A549 (cell line): ENCODE data around the gene CCDC106. TPM values are rescaled to one million over a fixed set of nuclear protein-coding genes. Genes with fewer than 3 reads are reported as not detected.

Experiments used
- ATAC-seq, 2 experiments: fragments of 200-7000 bp in 1 of 2; fragments of >200 bp in 1 of 2; cut with Nextera tagmentation in 1 of 2; cut with Tn5 transposase in 1 of 2; 3 replicates each; pipeline versions ENCODE4 v1.8.0 to v1.9.1; 2018 to 2020; ENCODE audit warnings: mild to moderate bottlenecking in 1 of 2, moderate library complexity in 1 of 2
- CTCF ChIA-PET: fragments of 300-600 bp; sonication (Branson Sonifier 250); formaldehyde crosslinking; extraction: SDS; loops from one replicate; lab custom pipeline; 2021; ENCODE audit warnings: antibody characterized with exemption, inconsistent platforms; lab: Yijun Ruan, JAX
- POLR2A ChIA-PET: fragments of 350-600 bp; formaldehyde crosslinking; extraction: SDS; loops from one replicate; lab custom pipeline; 2021; ENCODE audit warnings: antibody characterized with exemption, inconsistent platforms; lab: Yijun Ruan, JAX
- DNase-seq, 2 experiments: peaks; one replicate each; pipeline versions ENCODE4 v3.0.0 to v3.0.0-alpha.2; 2011 to 2016; ENCODE audit warnings: low read depth in 1 of 2, low spot score in 1 of 2
- FAIRE-seq: peaks from 2 replicates; lab custom pipeline; 2011; peaks lifted over from hg19 to GRCh38; lab: Jason Lieb, UNC
- H3K27ac ChIP-seq, 2 experiments: fragments of >200 bp; sonication (Bioruptor Twin); formaldehyde crosslinking; 3 replicates each; pipeline ENCODE4 v1.5.1; 2016 to 2017
- H3K4me1 ChIP-seq: fragments of >200 bp; sonication (Bioruptor Twin); formaldehyde crosslinking; 3 replicates; pipeline ENCODE4 v1.6.1; 2016
- H3K4me2 ChIP-seq: fragments of >200 bp; sonication (Bioruptor Twin); formaldehyde crosslinking; 3 replicates; pipeline ENCODE4 v1.6.1; 2016
- H3K4me3 ChIP-seq: fragments of >200 bp; sonication (Bioruptor Twin); formaldehyde crosslinking; 3 replicates; pipeline ENCODE4 v1.5.1; 2016
- H3K9me3 ChIP-seq: fragments of >200 bp; sonication (Bioruptor Twin); formaldehyde crosslinking; 3 replicates; pipeline ENCODE4 v1.6.1; 2016
- CBX2 ChIP-seq: fragments of 200-600 bp; sonication (generic); IDR thresholded peaks from 2 replicates; pipeline ENCODE4 v1.6.1; 2016; ENCODE audit warnings: low read depth, mild to moderate bottlenecking, borderline replicate concordance
- CEBPB ChIP-seq, 2 experiments: fragments of >200 bp in 1 of 2; sonication (Bioruptor Twin) in 1 of 2; formaldehyde crosslinking in 1 of 2; IDR thresholded peaks; 2 replicates each; pipeline ENCODE4 v1.6.1; 2012 to 2016
- CHD2 ChIP-seq: fragments of 150-350 bp; IDR thresholded peaks from 2 replicates; pipeline ENCODE4 v1.6.1; 2014; ENCODE audit warnings: low read length; ENCODE audit not compliant: partially characterized antibody
- EHMT2 ChIP-seq: fragments of 200-600 bp; sonication (generic); IDR thresholded peaks from 2 replicates; pipeline ENCODE4 v1.6.1; 2016; ENCODE audit warnings: antibody characterized with exemption, low read depth, mild to moderate bottlenecking, moderate library complexity
- EP300 ChIP-seq, 2 experiments: fragments of >200 bp; sonication (Bioruptor Twin); formaldehyde crosslinking; IDR thresholded peaks; 2 replicates in 1 of 2; 3 replicates in 1 of 2; pipeline ENCODE4 v1.6.1; 2016 to 2017
- ESRRA ChIP-seq: fragments of 150-350 bp; IDR thresholded peaks from 2 replicates; pipeline ENCODE4 v1.6.1; 2014; ENCODE audit warnings: mild to moderate bottlenecking, low read length, borderline replicate concordance
- FOSB ChIP-seq: fragments of 250-450 bp; sonication (Bioruptor Pico); IDR thresholded peaks from 2 replicates; pipeline ENCODE4 v1.5.0; 2020; ENCODE audit warnings: mild to moderate bottlenecking, moderate library complexity
- FOSL2 ChIP-seq, 2 experiments: fragments of 450-650 bp in 1 of 2; fragments of >200 bp in 1 of 2; sonication (Bioruptor Twin) in 1 of 2; formaldehyde crosslinking; IDR thresholded peaks; 2 replicates each; pipeline versions ENCODE4 v1.5.0 to v1.6.1; 2016 to 2020; ENCODE audit warnings: mild to moderate bottlenecking in 1 of 2, moderate library complexity in 1 of 2
- FOXS1 ChIP-seq: fragments of 250-450 bp; sonication (Bioruptor Pico); IDR thresholded peaks from 2 replicates; pipeline ENCODE4 v1.5.0; 2020; ENCODE audit warnings: mild to moderate bottlenecking, moderate library complexity
- GATA3 ChIP-seq: IDR thresholded peaks from 2 replicates; pipeline ENCODE4 v1.6.1; 2012; ENCODE audit warnings: borderline replicate concordance
- HDAC2 ChIP-seq: fragments of 200-600 bp; sonication (generic); IDR thresholded peaks from 2 replicates; pipeline ENCODE4 v1.6.1; 2016
- HEYL ChIP-seq: fragments of 250-450 bp; sonication (Bioruptor Pico); IDR thresholded peaks from 2 replicates; pipeline ENCODE4 v1.8.0; 2021; ENCODE audit warnings: mild to moderate bottlenecking, moderate library complexity
- JUN ChIP-seq, 2 experiments: fragments of >200 bp; sonication (Bioruptor Twin); formaldehyde crosslinking; IDR thresholded peaks; 2 replicates in 1 of 2; 3 replicates in 1 of 2; pipeline ENCODE4 v1.6.1; 2016 to 2017
- KDM1A ChIP-seq: fragments of 200-600 bp; sonication (generic); IDR thresholded peaks from 2 replicates; pipeline ENCODE4 v1.6.1; 2016; ENCODE audit warnings: low read depth, mild to moderate bottlenecking
- MAZ ChIP-seq: fragments of 150-350 bp; IDR thresholded peaks from 2 replicates; pipeline ENCODE4 v1.6.1; 2014; ENCODE audit warnings: antibody characterized with exemption, low read depth, low read length, borderline replicate concordance
- NR3C1 ChIP-seq: fragments of >200 bp; sonication (Bioruptor Twin); formaldehyde crosslinking; IDR thresholded peaks from 3 replicates; pipeline ENCODE4 v1.6.1; 2017
- PHF8 ChIP-seq: fragments of 200-600 bp; sonication (generic); IDR thresholded peaks from 2 replicates; pipeline ENCODE4 v1.6.1; 2016; ENCODE audit warnings: low read depth, mild to moderate bottlenecking, antibody characterized with exemption, moderate library complexity, borderline replicate concordance
- POLR2A ChIP-seq: IDR thresholded peaks from 2 replicates; pipeline ENCODE4 v1.6.1; 2012; ENCODE audit warnings: mild to moderate bottlenecking, low read length
- POLR2AphosphoS2 ChIP-seq: conservative IDR thresholded peaks from 2 replicates; pipeline ENCODE4 v1.6.1; 2012; ENCODE audit warnings: low read length, improper control_type of control experiment, inconsistent platforms
- RAD21 ChIP-seq, 2 experiments: fragments of >200 bp in 1 of 2; sonication (Bioruptor Twin) in 1 of 2; formaldehyde crosslinking in 1 of 2; IDR thresholded peaks in 1 of 2; conservative IDR thresholded peaks in 1 of 2; 2 replicates in 1 of 2; 3 replicates in 1 of 2; pipeline ENCODE4 v1.6.1; 2012 to 2018; ENCODE audit warnings: inconsistent platforms in 1 of 2
- RARB ChIP-seq: fragments of 250-450 bp; sonication (Bioruptor Pico); IDR thresholded peaks from 2 replicates; pipeline ENCODE4 v1.8.0; 2021; ENCODE audit warnings: mild to moderate bottlenecking, moderate library complexity
- RCOR1 ChIP-seq: fragments of 150-350 bp; IDR thresholded peaks from 2 replicates; pipeline ENCODE4 v1.6.1; 2014; ENCODE audit warnings: antibody characterized with exemption, low read length, low read depth
- RFX5 ChIP-seq: fragments of 450-650 bp; IDR thresholded peaks from 2 replicates; pipeline ENCODE4 v1.7.1; 2014; ENCODE audit warnings: antibody characterized with exemption, mild to moderate bottlenecking, moderate library complexity
- RNF2 ChIP-seq: fragments of 200-600 bp; sonication (generic); IDR thresholded peaks from 2 replicates; pipeline ENCODE4 v1.6.1; 2016; ENCODE audit warnings: low read depth, mild to moderate bottlenecking, antibody characterized with exemption, moderate library complexity, borderline replicate concordance
- SMC3 ChIP-seq: fragments of >200 bp; sonication (Bioruptor Twin); formaldehyde crosslinking; IDR thresholded peaks from 3 replicates; pipeline ENCODE4 v1.6.1; 2018; ENCODE audit warnings: inconsistent platforms
- SREBF2 ChIP-seq: fragments of 450-650 bp; IDR thresholded peaks from 2 replicates; pipeline ENCODE4 v1.6.1; 2014; ENCODE audit warnings: mild to moderate bottlenecking, moderate library complexity
- TFCP2L1 ChIP-seq: fragments of 250-450 bp; sonication (Bioruptor Pico); IDR thresholded peaks from 2 replicates; pipeline ENCODE4 v1.5.0; 2021; ENCODE audit warnings: mild to moderate bottlenecking
- TP53 ChIP-seq: fragments of 250-450 bp; sonication (Bioruptor Pico); IDR thresholded peaks from 2 replicates; pipeline ENCODE4 v1.5.0; 2021; ENCODE audit warnings: mild to moderate bottlenecking, moderate library complexity
- ZC3H11A ChIP-seq: fragments of 450-650 bp; IDR thresholded peaks from 2 replicates; pipeline ENCODE4 v1.6.1; 2014; ENCODE audit warnings: antibody characterized with exemption, mild to moderate bottlenecking
- ZFP36 ChIP-seq: fragments of 450-650 bp; IDR thresholded peaks from 2 replicates; pipeline ENCODE4 v1.6.1; 2014; ENCODE audit warnings: borderline replicate concordance; ENCODE audit not compliant: partially characterized antibody
- ZNF302 ChIP-seq: fragments of 250-450 bp; sonication (Bioruptor Pico); IDR thresholded peaks from 2 replicates; pipeline ENCODE4 v1.9.0; 2021; ENCODE audit warnings: inconsistent platforms, mild to moderate bottlenecking, moderate library complexity
- ZSCAN20 ChIP-seq: fragments of 250-450 bp; sonication (Bioruptor Pico); IDR thresholded peaks from 2 replicates; pipeline ENCODE4 v1.8.0; 2022; ENCODE audit warnings: mild to moderate bottlenecking, moderate library complexity
- WGBS: methylation state at CpG from one replicate; pipeline ENCODE4 v1.1.6; 2017; ENCODE audit errors: missing lambda C conversion rate; 5-methylcytosine and 5-hydroxymethylcytosine counted together
- polyA plus RNA-seq, 4 experiments: library from polyadenylated mRNA; depleted of rRNA in 3 of 4; stranded (reverse); fragments of >200 nt; fragmentation: RNase III in 1 of 4; extraction: RNeasy Plus Mini Kit Qiagen cat#74134 plus additional on column Dnase treatment in 1 of 4; gene quantifications; 2 replicates in 3 of 4; 3 replicates in 1 of 4; pipeline ENCODE4 v1.2.3, GENCODE V29; 2011 to 2017
- TF ChIP-seq, protein P1 (sequence below): fragments of 450-650 bp; IDR thresholded peaks from 2 replicates; pipeline ENCODE4 v1.6.1; 2014; ENCODE audit warnings: antibody characterized with exemption
- TF ChIP-seq, protein P2 (sequence below): IDR thresholded peaks from 2 replicates; pipeline ENCODE4 v1.6.1; 2012
- TF ChIP-seq, protein P3 (sequence below): IDR thresholded peaks from 2 replicates; pipeline ENCODE4 v1.6.1; 2012; ENCODE audit warnings: low read depth, borderline replicate concordance
- TF ChIP-seq, protein P4 (sequence below): IDR thresholded peaks from 2 replicates; pipeline ENCODE4 v1.6.1; 2012
- TF ChIP-seq, protein P5 (sequence below): fragments of 250-450 bp; sonication (Bioruptor Pico); IDR thresholded peaks from 2 replicates; pipeline ENCODE4 v1.5.0; 2020; ENCODE audit warnings: low read depth, mild to moderate bottlenecking, moderate library complexity
- TF ChIP-seq, protein P6 (sequence below): fragments of >200 bp; sonication (Bioruptor Twin); formaldehyde crosslinking; IDR thresholded peaks from 3 replicates; pipeline ENCODE4 v1.6.1; 2016

Gene CCDC106
- polyA plus RNA-seq, 2 of the 4 experiments (the other 2 are of a cell fraction), result 5.2 to 17.6 TPM

DNA sequence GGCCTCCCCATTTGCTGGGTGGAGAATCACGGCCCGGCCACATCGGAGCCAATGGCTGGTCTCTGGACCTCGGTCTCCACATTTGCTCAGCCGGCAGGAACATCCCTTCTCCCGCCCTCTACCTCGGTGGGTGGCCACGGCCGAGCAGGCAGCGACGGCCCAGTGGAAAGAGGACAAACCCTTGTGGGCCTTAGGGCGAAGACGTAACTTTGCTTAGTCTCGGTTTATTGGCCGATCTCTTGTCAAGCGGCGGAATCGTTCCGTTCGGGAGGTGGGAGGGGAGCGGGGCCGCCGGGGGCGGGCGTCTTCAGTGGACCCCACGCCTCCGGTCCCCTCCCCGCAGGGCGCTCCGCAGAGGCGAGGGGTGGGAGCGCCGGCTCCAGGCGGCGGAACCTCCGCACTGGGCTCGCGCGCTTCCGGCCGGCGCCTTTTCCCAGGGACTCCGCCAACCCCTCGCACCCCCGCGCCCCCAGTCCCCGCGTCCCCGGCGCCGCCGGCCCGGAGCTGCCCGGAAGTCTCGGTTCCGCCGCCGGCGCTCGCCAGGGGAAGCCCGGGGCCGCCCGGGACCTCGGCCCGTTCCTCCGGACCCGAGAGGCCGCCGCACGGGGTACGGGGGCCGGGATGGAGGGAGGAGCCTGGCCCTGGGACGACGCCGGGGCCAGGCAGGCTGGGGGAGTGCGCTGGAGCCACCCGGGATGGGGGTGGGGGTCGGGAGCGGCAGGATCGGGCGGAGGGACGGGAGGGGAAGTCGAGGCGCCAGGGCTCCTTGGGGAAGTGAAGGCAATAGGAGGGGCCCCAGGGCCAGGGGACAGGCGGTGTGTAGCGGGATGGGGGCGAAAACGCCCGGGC is 7.2 kb upstream of the CCDC106 start, which contains the start of gene ZNF580:
TSS of gene ZNF580 (plus strand) at position 426 of the 849 bp plus-strand sequence. CDS start 1,507 bp downstream, outside the sequence.
- DNase-seq (peak; percentile 77 to 88), ATAC-seq (peak; percentile 62 to 67), FAIRE-seq (no peak)
- Histone ChIP-seq H3K27ac (peak within 1 kb of the TSS; percentile 92 to 97), H3K9me3 (no peaks in the 10 kb centered on the region), H3K4me1 (peaks cover 37% of the 10 kb centered on the region), H3K4me2 (peak within 1 kb of the TSS; percentile 100), H3K4me3 (peak within 1 kb of the TSS; percentile 63)
- ChIA-PET POLR2A (interaction anchor here (0.6 kb wide), 2 partner anchors 346 to 405 kb away, joined by 3 to 4 read pairs; no protein-coding TSS in a partner anchor), CTCF (interaction anchor here (1.0 to 1.9 kb wide), 4 partner anchors 9 to 14 kb away, joined by 3 to 6 read pairs (median 4); no protein-coding TSS in a partner anchor)
- 6% methylated on average over 24 of the region's 89 CpGs for WGBS
- TF ChIP-seq SMC3 (no peak), TFCP2L1 (CRISPR knock-in tag) (no peak), EHMT2 (no peak), RAD21 (conservative IDR thresholded peaks at IDR 0.05 in 1 of 2, IDR thresholded peaks at IDR 0.05 in 1 of 2) (no peak), POLR2AphosphoS2 (no peak), KDM1A (no peak), RNF2 (no peak), GATA3 (peak; percentile 45), HDAC2 (no peak), TP53 (no peak), JUN (IDR thresholded peaks at IDR 0.05) (peak; percentile 79 to 99), CHD2 (no peak), FOSB (no peak), ZC3H11A (no peak), RARB (CRISPR knock-in tag) (no peak), ZNF302 (CRISPR knock-in tag) (no peak), HEYL (CRISPR knock-in tag) (no peak), CEBPB (IDR thresholded peaks at IDR 0.05) (no peak), RCOR1 (no peak), ZSCAN20 (CRISPR knock-in tag) (no peak), ZFP36 (no peak), PHF8 (peak; percentile 59), ESRRA (no peak), MAZ (no peak), SREBF2 (no peak), FOSL2 (IDR thresholded peaks at IDR 0.05) (no peak), FOSL2 (CRISPR knock-in tag; IDR thresholded peaks at IDR 0.05) (no peak), RFX5 (no peak), NR3C1 (no peak), CBX2 (no peak), POLR2A (peak; percentile 47), FOXS1 (no peak), EP300 (IDR thresholded peaks at IDR 0.05) (peak in 1 of 2 experiments; percentile 37; a peak in 1 of 5 replicates)
- TF ChIP-seq, protein P1, sequence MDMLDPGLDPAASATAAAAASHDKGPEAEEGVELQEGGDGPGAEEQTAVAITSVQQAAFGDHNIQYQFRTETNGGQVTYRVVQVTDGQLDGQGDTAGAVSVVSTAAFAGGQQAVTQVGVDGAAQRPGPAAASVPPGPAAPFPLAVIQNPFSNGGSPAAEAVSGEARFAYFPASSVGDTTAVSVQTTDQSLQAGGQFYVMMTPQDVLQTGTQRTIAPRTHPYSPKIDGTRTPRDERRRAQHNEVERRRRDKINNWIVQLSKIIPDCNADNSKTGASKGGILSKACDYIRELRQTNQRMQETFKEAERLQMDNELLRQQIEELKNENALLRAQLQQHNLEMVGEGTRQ, result no peak
- TF ChIP-seq, protein P2, sequence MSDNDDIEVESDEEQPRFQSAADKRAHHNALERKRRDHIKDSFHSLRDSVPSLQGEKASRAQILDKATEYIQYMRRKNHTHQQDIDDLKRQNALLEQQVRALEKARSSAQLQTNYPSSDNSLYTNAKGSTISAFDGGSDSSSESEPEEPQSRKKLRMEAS, result 0 out of 2 replicates have a peak, but pooled peaks have one; percentile 32
- TF ChIP-seq, protein P3, sequence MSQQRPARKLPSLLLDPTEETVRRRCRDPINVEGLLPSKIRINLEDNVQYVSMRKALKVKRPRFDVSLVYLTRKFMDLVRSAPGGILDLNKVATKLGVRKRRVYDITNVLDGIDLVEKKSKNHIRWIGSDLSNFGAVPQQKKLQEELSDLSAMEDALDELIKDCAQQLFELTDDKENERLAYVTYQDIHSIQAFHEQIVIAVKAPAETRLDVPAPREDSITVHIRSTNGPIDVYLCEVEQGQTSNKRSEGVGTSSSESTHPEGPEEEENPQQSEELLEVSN, result 0 out of 2 replicates have a peak, but pooled peaks have one; percentile 40
- TF ChIP-seq, protein P4, sequence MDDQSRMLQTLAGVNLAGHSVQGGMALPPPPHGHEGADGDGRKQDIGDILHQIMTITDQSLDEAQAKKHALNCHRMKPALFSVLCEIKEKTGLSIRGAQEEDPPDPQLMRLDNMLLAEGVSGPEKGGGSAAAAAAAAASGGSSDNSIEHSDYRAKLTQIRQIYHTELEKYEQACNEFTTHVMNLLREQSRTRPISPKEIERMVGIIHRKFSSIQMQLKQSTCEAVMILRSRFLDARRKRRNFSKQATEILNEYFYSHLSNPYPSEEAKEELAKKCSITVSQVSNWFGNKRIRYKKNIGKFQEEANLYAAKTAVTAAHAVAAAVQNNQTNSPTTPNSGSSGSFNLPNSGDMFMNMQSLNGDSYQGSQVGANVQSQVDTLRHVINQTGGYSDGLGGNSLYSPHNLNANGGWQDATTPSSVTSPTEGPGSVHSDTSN, result peak; percentile 80
- TF ChIP-seq, protein P5, sequence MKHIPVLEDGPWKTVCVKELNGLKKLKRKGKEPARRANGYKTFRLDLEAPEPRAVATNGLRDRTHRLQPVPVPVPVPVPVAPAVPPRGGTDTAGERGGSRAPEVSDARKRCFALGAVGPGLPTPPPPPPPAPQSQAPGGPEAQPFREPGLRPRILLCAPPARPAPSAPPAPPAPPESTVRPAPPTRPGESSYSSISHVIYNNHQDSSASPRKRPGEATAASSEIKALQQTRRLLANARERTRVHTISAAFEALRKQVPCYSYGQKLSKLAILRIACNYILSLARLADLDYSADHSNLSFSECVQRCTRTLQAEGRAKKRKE (CRISPR knock-in tag), result no peak
- TF ChIP-seq, protein P6, sequence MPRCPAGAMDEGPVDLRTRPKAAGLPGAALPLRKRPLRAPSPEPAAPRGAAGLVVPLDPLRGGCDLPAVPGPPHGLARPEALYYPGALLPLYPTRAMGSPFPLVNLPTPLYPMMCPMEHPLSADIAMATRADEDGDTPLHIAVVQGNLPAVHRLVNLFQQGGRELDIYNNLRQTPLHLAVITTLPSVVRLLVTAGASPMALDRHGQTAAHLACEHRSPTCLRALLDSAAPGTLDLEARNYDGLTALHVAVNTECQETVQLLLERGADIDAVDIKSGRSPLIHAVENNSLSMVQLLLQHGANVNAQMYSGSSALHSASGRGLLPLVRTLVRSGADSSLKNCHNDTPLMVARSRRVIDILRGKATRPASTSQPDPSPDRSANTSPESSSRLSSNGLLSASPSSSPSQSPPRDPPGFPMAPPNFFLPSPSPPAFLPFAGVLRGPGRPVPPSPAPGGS, result peak; percentile 95
